ENCODE data around the gene MYO10.

The MYO10 gene

GRCh38 chr5:16863469-16863946, 72.6 kb downstream of the MYO10 start:
- no peak for DNase-seq (ENCODE audit: low read depth)
- TF ChIP-seq CTCF (conservative IDR thresholded peaks at IDR 0.05; ENCODE audit: low read depth, low read length): no peak
- no peak overlapping the region for H3K4me3 ChIP-seq (ENCODE audit: low read length)

GRCh38 chr5:16862777-16863176, 73.3 kb downstream of the MYO10 start:
- TF ChIP-seq CTCF (conservative IDR thresholded peaks at IDR 0.05; ENCODE audit: low read depth, low read length): no peak
- H3K4me3 ChIP-seq (ENCODE audit: low read length): no peak overlapping the region
- DNase-seq (ENCODE audit: low read depth): no peak

- no peak for TF ChIP-seq CTCF (conservative IDR thresholded peaks at IDR 0.05; ENCODE audit: low read depth, low read length)
- no peak for DNase-seq (ENCODE audit: low read depth)
- H3K4me3 ChIP-seq (ENCODE audit: low read length): no peak overlapping the region
These were observed 76.7 kb downstream of the MYO10 start for GRCh38 chr5:16859346-16859745.

GRCh38 chr5:16858151-16858550, 77.9 kb downstream of the MYO10 start:
- no peak for DNase-seq (ENCODE audit: low read depth)
- H3K4me3 ChIP-seq (ENCODE audit: low read length): no peak overlapping the region
- TF ChIP-seq CTCF (conservative IDR thresholded peaks at IDR 0.05; ENCODE audit: low read depth, low read length): no peak

GRCh38 chr5:16857635-16858034, 78.5 kb downstream of the MYO10 start:
- H3K4me3 ChIP-seq (ENCODE audit: low read length): no peak overlapping the region
- DNase-seq (ENCODE audit: low read depth): no peak
- TF ChIP-seq CTCF (conservative IDR thresholded peaks at IDR 0.05; ENCODE audit: low read depth, low read length): no peak

- TF ChIP-seq CTCF (conservative IDR thresholded peaks at IDR 0.05; ENCODE audit: low read depth, low read length): no peak
- no peak for DNase-seq (ENCODE audit: low read depth)
- H3K4me3 ChIP-seq (ENCODE audit: low read length): no peak overlapping the region
These were observed 79.6 kb downstream of the MYO10 start for GRCh38 chr5:16856531-16856930.

GRCh38 chr5:16855898-16856297, 80.2 kb downstream of the MYO10 start:
- no peak for DNase-seq (ENCODE audit: low read depth)
- no peak for TF ChIP-seq CTCF (conservative IDR thresholded peaks at IDR 0.05; ENCODE audit: low read depth, low read length)
- no peak overlapping the region for H3K4me3 ChIP-seq (ENCODE audit: low read length)
